ENCODE measurements around the gene CIPC. TPM values are rescaled to one million over a fixed set of nuclear protein-coding genes. Genes with fewer than 3 reads are reported as not detected.

CIPC gene
- total and polyA plus RNA-seq, 2 of the 13 experiments (the other 11 are each of a cell fraction or from before 2014, with no cell fraction given), result 7.6 to 13.9 TPM

- TF ChIP-seq ZSCAN5A (CRISPR knock-in tag; IDR thresholded peaks at IDR 0.05; ENCODE audit: borderline replicate concordance) (0 out of 2 replicates have a peak, but pooled peaks have one; percentile 13), FOXP1 (IDR thresholded peaks at IDR 0.05) (no peak), FOXP1 (CRISPR knock-in tag; IDR thresholded peaks at IDR 0.05) (no peak), ZNF572 (CRISPR knock-in tag; IDR thresholded peaks at IDR 0.05) (no peak), ZBTB33 (CRISPR knock-in tag; IDR thresholded peaks at IDR 0.05) (no peak), FOXA3 (CRISPR knock-in tag; IDR thresholded peaks at IDR 0.05) (no peak), SALL2 (CRISPR knock-in tag; IDR thresholded peaks at IDR 0.05) (no peak), ZNF670 (CRISPR knock-in tag; IDR thresholded peaks at IDR 0.05; ENCODE audit: borderline replicate concordance) (peak; percentile 92; the same call in 1 of the 2 replicates), FOXA1 (IDR thresholded peaks at IDR 0.05) (no peak), FOXA1 (CRISPR knock-in tag; IDR thresholded peaks at IDR 0.05) (0 out of 2 replicates have a peak, but pooled peaks have one; percentile 5), CC2D1A (CRISPR knock-in tag; IDR thresholded peaks at IDR 0.05) (no peak)
- TF ChIP-seq, protein P1, sequence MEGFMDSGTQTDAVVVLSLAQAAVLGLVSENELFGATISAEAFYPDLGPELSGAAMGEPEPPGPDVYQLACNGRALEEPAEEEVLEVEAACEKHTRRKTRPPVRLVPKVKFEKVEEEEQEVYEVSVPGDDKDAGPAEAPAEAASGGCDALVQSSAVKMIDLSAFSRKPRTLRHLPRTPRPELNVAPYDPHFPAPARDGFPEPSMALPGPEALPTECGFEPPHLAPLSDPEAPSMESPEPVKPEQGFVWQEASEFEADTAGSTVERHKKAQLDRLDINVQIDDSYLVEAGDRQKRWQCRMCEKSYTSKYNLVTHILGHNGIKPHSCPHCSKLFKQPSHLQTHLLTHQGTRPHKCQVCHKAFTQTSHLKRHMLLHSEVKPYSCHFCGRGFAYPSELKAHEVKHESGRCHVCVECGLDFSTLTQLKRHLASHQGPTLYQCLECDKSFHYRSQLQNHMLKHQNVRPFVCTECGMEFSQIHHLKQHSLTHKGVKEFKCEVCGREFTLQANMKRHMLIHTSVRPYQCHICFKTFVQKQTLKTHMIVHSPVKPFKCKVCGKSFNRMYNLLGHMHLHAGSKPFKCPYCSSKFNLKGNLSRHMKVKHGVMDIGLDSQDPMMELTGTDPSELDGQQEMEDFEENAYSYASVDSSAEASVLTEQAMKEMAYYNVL (CRISPR knock-in tag; IDR thresholded peaks at IDR 0.05; ENCODE audit: borderline replicate concordance), result no peak
- TF ChIP-seq, protein P2, sequence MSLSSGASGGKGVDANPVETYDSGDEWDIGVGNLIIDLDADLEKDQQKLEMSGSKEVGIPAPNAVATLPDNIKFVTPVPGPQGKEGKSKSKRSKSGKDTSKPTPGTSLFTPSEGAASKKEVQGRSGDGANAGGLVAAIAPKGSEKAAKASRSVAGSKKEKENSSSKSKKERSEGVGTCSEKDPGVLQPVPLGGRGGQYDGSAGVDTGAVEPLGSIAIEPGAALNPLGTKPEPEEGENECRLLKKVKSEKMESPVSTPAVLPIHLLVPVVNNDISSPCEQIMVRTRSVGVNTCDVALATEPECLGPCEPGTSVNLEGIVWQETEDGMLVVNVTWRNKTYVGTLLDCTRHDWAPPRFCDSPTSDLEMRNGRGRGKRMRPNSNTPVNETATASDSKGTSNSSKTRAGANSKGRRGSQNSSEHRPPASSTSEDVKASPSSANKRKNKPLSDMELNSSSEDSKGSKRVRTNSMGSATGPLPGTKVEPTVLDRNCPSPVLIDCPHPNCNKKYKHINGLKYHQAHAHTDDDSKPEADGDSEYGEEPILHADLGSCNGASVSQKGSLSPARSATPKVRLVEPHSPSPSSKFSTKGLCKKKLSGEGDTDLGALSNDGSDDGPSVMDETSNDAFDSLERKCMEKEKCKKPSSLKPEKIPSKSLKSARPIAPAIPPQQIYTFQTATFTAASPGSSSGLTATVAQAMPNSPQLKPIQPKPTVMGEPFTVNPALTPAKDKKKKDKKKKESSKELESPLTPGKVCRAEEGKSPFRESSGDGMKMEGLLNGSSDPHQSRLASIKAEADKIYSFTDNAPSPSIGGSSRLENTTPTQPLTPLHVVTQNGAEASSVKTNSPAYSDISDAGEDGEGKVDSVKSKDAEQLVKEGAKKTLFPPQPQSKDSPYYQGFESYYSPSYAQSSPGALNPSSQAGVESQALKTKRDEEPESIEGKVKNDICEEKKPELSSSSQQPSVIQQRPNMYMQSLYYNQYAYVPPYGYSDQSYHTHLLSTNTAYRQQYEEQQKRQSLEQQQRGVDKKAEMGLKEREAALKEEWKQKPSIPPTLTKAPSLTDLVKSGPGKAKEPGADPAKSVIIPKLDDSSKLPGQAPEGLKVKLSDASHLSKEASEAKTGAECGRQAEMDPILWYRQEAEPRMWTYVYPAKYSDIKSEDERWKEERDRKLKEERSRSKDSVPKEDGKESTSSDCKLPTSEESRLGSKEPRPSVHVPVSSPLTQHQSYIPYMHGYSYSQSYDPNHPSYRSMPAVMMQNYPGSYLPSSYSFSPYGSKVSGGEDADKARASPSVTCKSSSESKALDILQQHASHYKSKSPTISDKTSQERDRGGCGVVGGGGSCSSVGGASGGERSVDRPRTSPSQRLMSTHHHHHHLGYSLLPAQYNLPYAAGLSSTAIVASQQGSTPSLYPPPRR (CRISPR knock-in tag; IDR thresholded peaks at IDR 0.05; ENCODE audit: borderline replicate concordance), result no peak
- TF ChIP-seq, protein P3, sequence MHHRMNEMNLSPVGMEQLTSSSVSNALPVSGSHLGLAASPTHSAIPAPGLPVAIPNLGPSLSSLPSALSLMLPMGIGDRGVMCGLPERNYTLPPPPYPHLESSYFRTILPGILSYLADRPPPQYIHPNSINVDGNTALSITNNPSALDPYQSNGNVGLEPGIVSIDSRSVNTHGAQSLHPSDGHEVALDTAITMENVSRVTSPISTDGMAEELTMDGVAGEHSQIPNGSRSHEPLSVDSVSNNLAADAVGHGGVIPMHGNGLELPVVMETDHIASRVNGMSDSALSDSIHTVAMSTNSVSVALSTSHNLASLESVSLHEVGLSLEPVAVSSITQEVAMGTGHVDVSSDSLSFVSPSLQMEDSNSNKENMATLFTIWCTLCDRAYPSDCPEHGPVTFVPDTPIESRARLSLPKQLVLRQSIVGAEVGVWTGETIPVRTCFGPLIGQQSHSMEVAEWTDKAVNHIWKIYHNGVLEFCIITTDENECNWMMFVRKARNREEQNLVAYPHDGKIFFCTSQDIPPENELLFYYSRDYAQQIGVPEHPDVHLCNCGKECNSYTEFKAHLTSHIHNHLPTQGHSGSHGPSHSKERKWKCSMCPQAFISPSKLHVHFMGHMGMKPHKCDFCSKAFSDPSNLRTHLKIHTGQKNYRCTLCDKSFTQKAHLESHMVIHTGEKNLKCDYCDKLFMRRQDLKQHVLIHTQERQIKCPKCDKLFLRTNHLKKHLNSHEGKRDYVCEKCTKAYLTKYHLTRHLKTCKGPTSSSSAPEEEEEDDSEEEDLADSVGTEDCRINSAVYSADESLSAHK (CRISPR knock-in tag; IDR thresholded peaks at IDR 0.05; ENCODE audit: borderline replicate concordance), result no peak
These were observed 905 bp upstream of the CIPC start (continued) for GRCh38 chr14:77097006-77097699.
